SK-N-SH (cell line): ENCODE results near the gene BMP5. TPM values are rescaled to one million over a fixed set of nuclear protein-coding genes. Genes with fewer than 3 reads are reported as not detected.

ENCODE experiments used
- CTCF ChIA-PET: fragments of 300-600, 350-600 bp; formaldehyde crosslinking; extraction: SDS; loops from one replicate; lab custom pipeline; 2021; lab: Yijun Ruan, JAX
- POLR2A ChIA-PET: fragments of 350-600 bp; sonication (Branson Sonifier 250); formaldehyde crosslinking; extraction: SDS; loops from one replicate; lab custom pipeline; 2020; ENCODE audit warnings: antibody characterized with exemption, inconsistent platforms; lab: Yijun Ruan, JAX
- DNase-seq: peaks from one replicate; pipeline ENCODE4 v3.0.0; 2012
- H2AFZ ChIP-seq: fragments of 200-600 bp; sonication (generic); 2 replicates; pipeline ENCODE4 v1.8.1; 2016; ENCODE audit warnings: antibody characterized with exemption, mild to moderate bottlenecking, low read depth
- H3F3A ChIP-seq: fragments of 200-600 bp; sonication (generic); replicated peaks from 2 replicates; pipeline ENCODE3; 2016; ENCODE audit warnings: antibody characterized with exemption, mild to moderate bottlenecking; ENCODE audit not compliant: insufficient read depth
- H3K27ac ChIP-seq, 2 experiments: fragments of 200-500 bp in 1 of 2; fragments of 200-600 bp in 1 of 2; sonication (Bioruptor generic) in 1 of 2; sonication (generic), shearing (Covaris generic) in 1 of 2; 2 replicates each; pipeline versions ENCODE4 v1.5.1 to v1.6.1; 2014 to 2016; ENCODE audit warnings: low read depth in 2 of 2, inconsistent platforms in 1 of 2, low read length in 1 of 2, mild to moderate bottlenecking in 1 of 2, mixed read lengths in 1 of 2
- H3K27me3 ChIP-seq: fragments of 200-600 bp; sonication (generic), shearing (Covaris generic); 2 replicates; pipeline ENCODE4 v1.6.1; 2016; ENCODE audit warnings: mixed run types; ENCODE audit not compliant: insufficient read depth
- H3K36me3 ChIP-seq, 2 experiments: fragments of 200-500 bp in 1 of 2; fragments of 200-600 bp in 1 of 2; sonication (Bioruptor generic) in 1 of 2; sonication (generic) in 1 of 2; replicated peaks in 1 of 2; 2 replicates each; pipeline versions ENCODE3 to v1.5.1; 2014 to 2016; ENCODE audit warnings: low read length in 1 of 2, mild to moderate bottlenecking in 1 of 2; ENCODE audit not compliant: insufficient read depth in 2 of 2, control insufficient read depth in 1 of 2
- H3K4me1 ChIP-seq, 2 experiments: fragments of 200-500 bp in 1 of 2; fragments of 200-600 bp in 1 of 2; sonication (Bioruptor generic) in 1 of 2; sonication (generic), shearing (Covaris generic) in 1 of 2; 2 replicates each; pipeline versions ENCODE4 v1.5.1 to v1.6.1; 2014 to 2016; ENCODE audit warnings: low read depth in 1 of 2, low read length in 1 of 2, mixed run types in 1 of 2; ENCODE audit not compliant: insufficient read depth in 2 of 2, control insufficient read depth in 1 of 2
- H3K4me2 ChIP-seq: fragments of 200-600 bp; sonication (generic), shearing (Covaris generic); 2 replicates; pipeline ENCODE4 v1.6.1; 2017; ENCODE audit warnings: mixed run types
- H3K4me3 ChIP-seq, 2 experiments: fragments of 200-500 bp in 1 of 2; fragments of 200-600 bp in 1 of 2; sonication (Bioruptor generic) in 1 of 2; sonication (generic), shearing (Covaris generic) in 1 of 2; 2 replicates each; pipeline versions ENCODE4 v1.5.1 to v1.8.1; 2014 to 2016; ENCODE audit warnings: low read depth in 2 of 2, inconsistent platforms in 1 of 2, low read length in 1 of 2, mild to moderate bottlenecking in 1 of 2, mixed read lengths in 1 of 2, moderate library complexity in 1 of 2
- H3K79me2 ChIP-seq: fragments of 200-600 bp; sonication (generic); 2 replicates; pipeline ENCODE4 v1.8.1; 2017; ENCODE audit warnings: mild to moderate bottlenecking; ENCODE audit not compliant: insufficient read depth
- H3K9ac ChIP-seq: fragments of 200-600 bp; sonication (generic); 2 replicates; pipeline ENCODE4 v1.6.1; 2017; ENCODE audit warnings: mixed run types
- H3K9me2 ChIP-seq: fragments of 200-600 bp; sonication (generic); 2 replicates; pipeline ENCODE4 v1.6.1; 2017; ENCODE audit warnings: mixed run types
- H3K9me3 ChIP-seq: fragments of 200-600 bp; sonication (generic); 2 replicates; pipeline ENCODE4 v1.6.1; 2017; ENCODE audit warnings: mixed run types, mild to moderate bottlenecking, moderate library complexity
- H4K20me1 ChIP-seq: fragments of 200-600 bp; sonication (generic); 2 replicates; pipeline ENCODE4 v1.6.1; 2017; ENCODE audit warnings: mild to moderate bottlenecking, mixed run types; ENCODE audit not compliant: insufficient read depth
- ELF1 ChIP-seq: IDR thresholded peaks from 2 replicates; pipeline ENCODE4 v1.4.0; 2012
- EP300 ChIP-seq, 2 experiments: IDR thresholded peaks; 2 replicates each; pipeline versions ENCODE4 v1.4.0 to v1.6.1; 2012; ENCODE audit warnings: borderline replicate concordance in 1 of 2, low read depth in 1 of 2, low read length in 1 of 2
- EZH2phosphoT487 ChIP-seq: fragments of 200-600 bp; sonication (generic); IDR thresholded peaks from 2 replicates; pipeline ENCODE4 v1.6.1; 2017; ENCODE audit warnings: low read depth, mixed run types, mild to moderate bottlenecking, antibody characterized with exemption, moderate library complexity, borderline replicate concordance
- FOXJ3 ChIP-seq: sonication (generic); formaldehyde crosslinking; IDR thresholded peaks from 2 replicates; pipeline ENCODE4 v1.5.1; 2020; ENCODE audit warnings: mild to moderate bottlenecking, missing genetic modification reagents
- JUND ChIP-seq: IDR thresholded peaks from 2 replicates; pipeline ENCODE4 v1.4.0; 2012
- MEF2A ChIP-seq: IDR thresholded peaks from 2 replicates; pipeline ENCODE4 v1.4.0; 2012; ENCODE audit warnings: low read depth, borderline replicate concordance
- MXI1 ChIP-seq: IDR thresholded peaks from 2 replicates; pipeline ENCODE4 v1.6.1; 2012; ENCODE audit warnings: mild to moderate bottlenecking, low read depth, low read length, improper control_type of control experiment
- RCOR1 ChIP-seq: fragments of 150-350 bp; IDR thresholded peaks from 2 replicates; pipeline ENCODE4 v1.6.1; 2017; ENCODE audit warnings: antibody characterized with exemption, low read length
- RFX5 ChIP-seq: IDR thresholded peaks from 2 replicates; pipeline ENCODE4 v1.6.1; 2012; ENCODE audit warnings: mild to moderate bottlenecking, improper control_type of control experiment, low read length
- RXRA ChIP-seq: IDR thresholded peaks from 2 replicates; pipeline ENCODE4 v1.4.0; 2012; ENCODE audit warnings: low read depth, mild to moderate bottlenecking, borderline replicate concordance
- TEAD4 ChIP-seq: IDR thresholded peaks from 2 replicates; pipeline ENCODE4 v1.4.0; 2012; ENCODE audit warnings: mild to moderate bottlenecking, borderline replicate concordance; ENCODE audit not compliant: insufficient read depth
- YY1 ChIP-seq: IDR thresholded peaks from 2 replicates; pipeline ENCODE4 v1.4.0; 2012; ENCODE audit warnings: low read depth, mild to moderate bottlenecking
- WGBS: methylation state at CpG from one replicate; pipeline ENCODE4 v1.1.6; 2017; ENCODE audit warnings: low lambda C conversion rate; 5-methylcytosine and 5-hydroxymethylcytosine counted together
- polyA plus RNA-seq, 3 experiments: library from polyadenylated mRNA; depleted of rRNA; stranded (reverse); fragments of >200 nt; gene quantifications; 2 replicates each; pipeline ENCODE4 v1.2.3, GENCODE V29; 2012
- TF ChIP-seq, protein P1 (sequence below): IDR thresholded peaks from 2 replicates; pipeline ENCODE4 v1.4.0; 2012; ENCODE audit warnings: low read depth, borderline replicate concordance
- TF ChIP-seq, protein P2 (sequence below): IDR thresholded peaks from 2 replicates; pipeline ENCODE4 v1.4.0; 2012; ENCODE audit warnings: low read depth
- TF ChIP-seq, protein P3 (sequence below): IDR thresholded peaks from 2 replicates; pipeline ENCODE4 v1.6.1; 2012; ENCODE audit warnings: mild to moderate bottlenecking, low read depth, low read length, moderate library complexity
- TF ChIP-seq, protein P4 (sequence below): fragments of 150-350 bp; IDR thresholded peaks from 2 replicates; pipeline ENCODE4 v1.6.1; 2016; ENCODE audit warnings: mild to moderate bottlenecking, low read depth, low read length

The BMP5 gene
- polyA plus RNA-seq, 1 of the 3 experiments (the other 2 are of a cell fraction), result 0.05 TPM

DNA sequence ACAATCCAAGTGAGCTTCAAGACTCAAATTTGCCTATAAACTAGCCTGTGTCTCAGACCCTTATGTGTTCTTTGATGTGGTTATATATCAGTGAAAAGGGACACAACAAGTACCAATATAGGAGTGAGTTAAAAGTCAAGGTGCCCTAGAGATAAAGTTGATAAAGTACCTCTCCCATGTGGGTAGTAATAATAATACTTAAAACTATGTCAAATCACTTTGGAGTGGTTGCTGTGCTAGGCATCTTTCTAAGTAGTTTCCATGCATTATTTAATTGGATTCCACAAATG is 100.4 kb downstream of the BMP5 start:
- H3K4me3 ChIP-seq, result no peak overlapping the region
- POLR2A ChIA-PET, result no interaction called here

DNA sequence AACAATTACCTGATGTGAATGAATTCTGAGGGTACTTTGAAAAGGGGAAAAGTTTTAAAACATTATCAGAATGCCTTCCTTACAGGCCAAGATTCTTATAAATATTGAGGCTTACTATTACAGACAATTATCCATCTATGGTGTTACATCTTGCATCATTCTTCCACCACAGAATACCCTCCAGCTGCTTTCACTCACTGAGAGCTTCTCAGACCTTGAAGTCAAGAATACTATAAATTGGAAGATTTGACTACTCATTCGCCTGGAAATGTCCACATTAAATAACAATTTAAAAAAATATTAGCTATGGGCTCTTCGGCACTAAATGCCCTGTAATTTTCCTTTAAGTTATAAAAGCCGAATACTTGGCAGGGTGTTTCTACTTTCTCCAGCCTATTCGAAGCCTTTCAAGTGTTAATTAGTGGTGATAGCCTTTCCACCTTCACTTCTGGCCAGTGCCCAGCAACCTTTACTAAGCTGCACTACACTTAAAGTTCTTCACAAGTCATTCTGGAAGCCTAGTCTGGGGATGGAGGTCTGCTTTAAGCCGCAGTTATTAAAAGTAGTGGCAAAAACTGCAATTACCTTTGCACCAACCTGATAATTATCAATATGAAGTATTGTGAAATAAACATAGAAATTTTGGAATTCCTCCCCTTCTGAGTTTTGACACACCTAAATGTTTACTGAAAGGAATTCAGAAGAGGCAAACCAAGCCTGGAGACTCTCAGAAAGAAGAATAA is 100.9 kb downstream of the BMP5 start:
- Histone ChIP-seq H3K9me2 (no peaks in the 10 kb centered on the region), H2AFZ (no peak overlapping the region), H3K4me1 (no peaks in the 10 kb centered on the region), H3K27me3 (no peaks in the 10 kb centered on the region), H3K9ac (no peak overlapping the region), H3F3A (peaks cover 3% of the 10 kb centered on the region), H3K4me2 (no peak overlapping the region), H3K9me3 (no peaks in the 10 kb centered on the region), H4K20me1 (no peaks in the 10 kb centered on the region)
- CTCF ChIA-PET, result no interaction called here
- no peak for DNase-seq
- WGBS, result 37% methylated on average over 5 of the region's 5 CpGs
- TF ChIP-seq YY1 (no peak), JUND (no peak)
- TF ChIP-seq, protein P1, sequence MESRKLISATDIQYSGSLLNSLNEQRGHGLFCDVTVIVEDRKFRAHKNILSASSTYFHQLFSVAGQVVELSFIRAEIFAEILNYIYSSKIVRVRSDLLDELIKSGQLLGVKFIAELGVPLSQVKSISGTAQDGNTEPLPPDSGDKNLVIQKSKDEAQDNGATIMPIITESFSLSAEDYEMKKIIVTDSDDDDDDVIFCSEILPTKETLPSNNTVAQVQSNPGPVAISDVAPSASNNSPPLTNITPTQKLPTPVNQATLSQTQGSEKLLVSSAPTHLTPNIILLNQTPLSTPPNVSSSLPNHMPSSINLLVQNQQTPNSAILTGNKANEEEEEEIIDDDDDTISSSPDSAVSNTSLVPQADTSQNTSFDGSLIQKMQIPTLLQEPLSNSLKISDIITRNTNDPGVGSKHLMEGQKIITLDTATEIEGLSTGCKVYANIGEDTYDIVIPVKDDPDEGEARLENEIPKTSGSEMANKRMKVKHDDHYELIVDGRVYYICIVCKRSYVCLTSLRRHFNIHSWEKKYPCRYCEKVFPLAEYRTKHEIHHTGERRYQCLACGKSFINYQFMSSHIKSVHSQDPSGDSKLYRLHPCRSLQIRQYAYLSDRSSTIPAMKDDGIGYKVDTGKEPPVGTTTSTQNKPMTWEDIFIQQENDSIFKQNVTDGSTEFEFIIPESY, result no peak
- TF ChIP-seq, protein P2, sequence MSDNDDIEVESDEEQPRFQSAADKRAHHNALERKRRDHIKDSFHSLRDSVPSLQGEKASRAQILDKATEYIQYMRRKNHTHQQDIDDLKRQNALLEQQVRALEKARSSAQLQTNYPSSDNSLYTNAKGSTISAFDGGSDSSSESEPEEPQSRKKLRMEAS, result no peak
- TF ChIP-seq, all 33 proteins: peak for 0
- POLR2A ChIA-PET, result no interaction called here
- Histone ChIP-seq H3K36me3 (no peaks in the 10 kb centered on the region), H3K79me2 (no peaks in the 10 kb centered on the region), H3K4me3 (no peak overlapping the region), H3K27ac (no peak overlapping the region)

More for the DNA sequence above, 100.4 kb downstream of the BMP5 start:
- DNase-seq, result no peak
- H3K4me2 ChIP-seq, result no peak overlapping the region
- H3K79me2 ChIP-seq, result no peaks in the 10 kb centered on the region
- CTCF ChIA-PET, result no interaction called here
- H2AFZ ChIP-seq, result no peak overlapping the region
- H3K9ac ChIP-seq, result no peak overlapping the region
- H3K27me3 ChIP-seq, result no peaks in the 10 kb centered on the region
- no peak overlapping the region for H3K27ac ChIP-seq
- no peaks in the 10 kb centered on the region for H3K9me3 ChIP-seq
- H4K20me1 ChIP-seq, result no peaks in the 10 kb centered on the region
- H3F3A ChIP-seq, result peaks cover 3% of the 10 kb centered on the region
- no peak for TF ChIP-seq RCOR1
- no peak for TF ChIP-seq MEF2A
- no peak for TF ChIP-seq TEAD4
- no peak for TF ChIP-seq RFX5
- TF ChIP-seq, protein P3, sequence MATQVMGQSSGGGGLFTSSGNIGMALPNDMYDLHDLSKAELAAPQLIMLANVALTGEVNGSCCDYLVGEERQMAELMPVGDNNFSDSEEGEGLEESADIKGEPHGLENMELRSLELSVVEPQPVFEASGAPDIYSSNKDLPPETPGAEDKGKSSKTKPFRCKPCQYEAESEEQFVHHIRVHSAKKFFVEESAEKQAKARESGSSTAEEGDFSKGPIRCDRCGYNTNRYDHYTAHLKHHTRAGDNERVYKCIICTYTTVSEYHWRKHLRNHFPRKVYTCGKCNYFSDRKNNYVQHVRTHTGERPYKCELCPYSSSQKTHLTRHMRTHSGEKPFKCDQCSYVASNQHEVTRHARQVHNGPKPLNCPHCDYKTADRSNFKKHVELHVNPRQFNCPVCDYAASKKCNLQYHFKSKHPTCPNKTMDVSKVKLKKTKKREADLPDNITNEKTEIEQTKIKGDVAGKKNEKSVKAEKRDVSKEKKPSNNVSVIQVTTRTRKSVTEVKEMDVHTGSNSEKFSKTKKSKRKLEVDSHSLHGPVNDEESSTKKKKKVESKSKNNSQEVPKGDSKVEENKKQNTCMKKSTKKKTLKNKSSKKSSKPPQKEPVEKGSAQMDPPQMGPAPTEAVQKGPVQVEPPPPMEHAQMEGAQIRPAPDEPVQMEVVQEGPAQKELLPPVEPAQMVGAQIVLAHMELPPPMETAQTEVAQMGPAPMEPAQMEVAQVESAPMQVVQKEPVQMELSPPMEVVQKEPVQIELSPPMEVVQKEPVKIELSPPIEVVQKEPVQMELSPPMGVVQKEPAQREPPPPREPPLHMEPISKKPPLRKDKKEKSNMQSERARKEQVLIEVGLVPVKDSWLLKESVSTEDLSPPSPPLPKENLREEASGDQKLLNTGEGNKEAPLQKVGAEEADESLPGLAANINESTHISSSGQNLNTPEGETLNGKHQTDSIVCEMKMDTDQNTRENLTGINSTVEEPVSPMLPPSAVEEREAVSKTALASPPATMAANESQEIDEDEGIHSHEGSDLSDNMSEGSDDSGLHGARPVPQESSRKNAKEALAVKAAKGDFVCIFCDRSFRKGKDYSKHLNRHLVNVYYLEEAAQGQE, result no peak
- TF ChIP-seq EZH2phosphoT487, result no peak
- no peak for TF ChIP-seq EP300 (IDR thresholded peaks at IDR 0.05; ENCODE audit: borderline replicate concordance in 1 of 2, low read depth in 1 of 2, low read length in 1 of 2)
- no peak for TF ChIP-seq ELF1
- TF ChIP-seq MXI1, result no peak
- TF ChIP-seq RXRA, result no peak
- no peak for TF ChIP-seq FOXJ3 (CRISPR knock-in tag)
- TF ChIP-seq, protein P4, sequence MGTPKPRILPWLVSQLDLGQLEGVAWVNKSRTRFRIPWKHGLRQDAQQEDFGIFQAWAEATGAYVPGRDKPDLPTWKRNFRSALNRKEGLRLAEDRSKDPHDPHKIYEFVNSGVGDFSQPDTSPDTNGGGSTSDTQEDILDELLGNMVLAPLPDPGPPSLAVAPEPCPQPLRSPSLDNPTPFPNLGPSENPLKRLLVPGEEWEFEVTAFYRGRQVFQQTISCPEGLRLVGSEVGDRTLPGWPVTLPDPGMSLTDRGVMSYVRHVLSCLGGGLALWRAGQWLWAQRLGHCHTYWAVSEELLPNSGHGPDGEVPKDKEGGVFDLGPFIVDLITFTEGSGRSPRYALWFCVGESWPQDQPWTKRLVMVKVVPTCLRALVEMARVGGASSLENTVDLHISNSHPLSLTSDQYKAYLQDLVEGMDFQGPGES, result no peak
- H3K4me1 ChIP-seq, result no peaks in the 10 kb centered on the region
- no peaks in the 10 kb centered on the region for H3K9me2 ChIP-seq
- H3K36me3 ChIP-seq, result no peaks in the 10 kb centered on the region
